Measurements from ENCODE around the gene EIF3D. TPM values are rescaled to one million over a fixed set of nuclear protein-coding genes. Genes with fewer than 3 reads are reported as not detected.
A peak's percentile ranks its signal among the peaks of the same experiment; 100 is the strongest.

EIF3D gene
- total RNA-seq: 100 to 1,000 TPM; 177 to 185 TPM

- H3K36me3 ChIP-seq: peaks cover 29% of the 10 kb centered on the region
- H3K4me1 ChIP-seq: peaks cover 0 to 23% of the 10 kb centered on the region in 2 donors
- no peak for TF ChIP-seq CTCF (IDR thresholded peaks at IDR 0.05)
- H3K27me3 ChIP-seq: no peaks in the 10 kb centered on the region
- peak; percentile 99 for DNase-seq (ENCODE audit: low spot score)
- peak within 1 kb of the TSS; percentile 88 to 92 for H3K27ac ChIP-seq
- H3K4me3 ChIP-seq: peak within 1 kb of the TSS; percentile 73 to 76
- H3K9me3 ChIP-seq: no peaks in the 10 kb centered on the region
These were observed at the start of gene EIF3D for GRCh38 chr22:36528795-36529751. Gene EIF3D (minus strand): TSS chr22:36529166. CDS start chr22:36526121, 3,045 bp downstream.

GRCh38 chr22:36578619-36579018, 49.7 kb upstream of the EIF3D start:
- H3K27ac ChIP-seq: no peak overlapping the region
- H3K4me3 ChIP-seq: no peak overlapping the region
- H3K36me3 ChIP-seq: no peaks in the 10 kb centered on the region
- no peaks in the 10 kb centered on the region for H3K9me3 ChIP-seq
- DNase-seq (ENCODE audit: low spot score): no peak
- no peaks in the 10 kb centered on the region for H3K27me3 ChIP-seq
- H3K4me1 ChIP-seq: no peaks in the 10 kb centered on the region
- no peak for TF ChIP-seq CTCF (IDR thresholded peaks at IDR 0.05)

GRCh38 chr22:36577019-36577418, 48.1 kb upstream of the EIF3D start:
- TF ChIP-seq CTCF (IDR thresholded peaks at IDR 0.05): no peak
- Histone ChIP-seq H3K4me3 (no peak overlapping the region), H3K36me3 (no peaks in the 10 kb centered on the region), H3K27me3 (no peaks in the 10 kb centered on the region), H3K4me1 (no peaks in the 10 kb centered on the region), H3K27ac (no peak overlapping the region), H3K9me3 (no peaks in the 10 kb centered on the region)
- no peak for DNase-seq (ENCODE audit: low spot score)

- DNase-seq (ENCODE audit: low spot score): no peak
- TF ChIP-seq CTCF (IDR thresholded peaks at IDR 0.05): no peak
- Histone ChIP-seq H3K9me3 (no peaks in the 10 kb centered on the region), H3K27ac (no peak overlapping the region), H3K4me1 (no peaks in the 10 kb centered on the region), H3K27me3 (no peaks in the 10 kb centered on the region), H3K4me3 (no peak overlapping the region), H3K36me3 (no peaks in the 10 kb centered on the region)
These were observed 45.8 kb upstream of the EIF3D start for GRCh38 chr22:36574728-36575127.

GRCh38 chr22:36573815-36574363, 44.9 kb upstream of the EIF3D start:
- no peak for DNase-seq (ENCODE audit: low spot score)
- H3K27me3 ChIP-seq: no peaks in the 10 kb centered on the region
- H3K27ac ChIP-seq: no peak overlapping the region
- no peak overlapping the region for H3K4me3 ChIP-seq
- no peaks in the 10 kb centered on the region for H3K36me3 ChIP-seq
- no peaks in the 10 kb centered on the region for H3K9me3 ChIP-seq
- TF ChIP-seq CTCF (IDR thresholded peaks at IDR 0.05): no peak
- H3K4me1 ChIP-seq: no peaks in the 10 kb centered on the region
